GM23338 (cell line): ENCODE measurements around the gene DTL. TPM values are rescaled to one million over a fixed set of nuclear protein-coding genes. Genes with fewer than 3 reads are reported as not detected.
A peak's percentile ranks its signal among the peaks of the same experiment; 100 is the strongest.

ENCODE experiments used
- ATAC-seq: fragments of 200-7000 bp; cut with Tn5 transposase; 3 replicates; pipeline ENCODE4 v1.9.1; 2020
- DNase-seq: peaks from one replicate; pipeline ENCODE4 v3.0.0-alpha.2; 2015; ENCODE audit warnings: low spot score
- H2AFZ ChIP-seq: fragments of 200-600 bp; sonication (generic); 2 replicates; pipeline ENCODE4 v1.8.0; 2016; ENCODE audit warnings: antibody characterized with exemption, mild to moderate bottlenecking, moderate library complexity
- H3F3A ChIP-seq: fragments of 200-600 bp; sonication (generic); replicated peaks from 2 replicates; pipeline ENCODE4 v1.8.0; 2017; ENCODE audit warnings: antibody characterized with exemption, mixed run types, low read depth
- H3K27ac ChIP-seq: fragments of 200-600 bp; sonication (generic); 2 replicates; pipeline ENCODE4 v1.6.1; 2016; ENCODE audit warnings: low read depth
- H3K27me3 ChIP-seq: fragments of 200-600 bp; sonication (generic); 2 replicates; pipeline ENCODE4 v1.8.0; 2016; ENCODE audit warnings: mild to moderate bottlenecking, mixed run types, moderate library complexity; ENCODE audit not compliant: insufficient read depth
- H3K36me3 ChIP-seq: fragments of 200-600 bp; sonication (generic); 2 replicates; pipeline ENCODE4 v1.8.0; 2016; ENCODE audit warnings: mild to moderate bottlenecking; ENCODE audit not compliant: insufficient read depth
- H3K4me1 ChIP-seq: fragments of 200-600 bp; sonication (generic); 2 replicates; pipeline ENCODE4 v1.8.0; 2016; ENCODE audit warnings: mild to moderate bottlenecking, moderate library complexity; ENCODE audit not compliant: insufficient read depth
- H3K4me2 ChIP-seq: fragments of 200-600 bp; sonication (generic); 2 replicates; pipeline ENCODE4 v1.7.1; 2017; ENCODE audit warnings: mixed run types
- H3K4me3 ChIP-seq: fragments of 200-600 bp; sonication (generic); 2 replicates; pipeline ENCODE4 v1.6.1; 2016; ENCODE audit warnings: mixed run types
- H3K79me2 ChIP-seq: fragments of 200-600 bp; sonication (generic); replicated peaks from 2 replicates; pipeline ENCODE4 v1.8.0; 2017; ENCODE audit warnings: mild to moderate bottlenecking; ENCODE audit not compliant: insufficient read depth
- H3K9me2 ChIP-seq: fragments of 200-600 bp; sonication (generic); 2 replicates; pipeline ENCODE4 v1.8.0; 2017; ENCODE audit not compliant: insufficient read depth
- H4K20me1 ChIP-seq: fragments of 200-600 bp; sonication (generic); replicated peaks from 2 replicates; pipeline ENCODE4 v1.8.0; 2017; ENCODE audit warnings: mild to moderate bottlenecking; ENCODE audit not compliant: insufficient read depth
- H3K27ac Mint-ChIP-seq: 2 replicates; pipeline ENCODE4 v1.8.0; 2020; ENCODE audit warnings: inconsistent platforms, mild to moderate bottlenecking, moderate library complexity, mixed read lengths
- H3K27me3 Mint-ChIP-seq: 3 replicates; pipeline ENCODE4 v1.8.0; 2022; ENCODE audit warnings: low read depth, mild to moderate bottlenecking, moderate library complexity, mixed read lengths, inconsistent platforms; ENCODE audit not compliant: insufficient read depth, poor library complexity
- H3K36me3 Mint-ChIP-seq: 3 replicates; pipeline ENCODE4 v1.8.0; 2021; ENCODE audit warnings: low read depth, mild to moderate bottlenecking, inconsistent platforms, moderate library complexity, mixed read lengths
- H3K4me1 Mint-ChIP-seq: 3 replicates; pipeline ENCODE4 v1.8.0; 2020; ENCODE audit warnings: mild to moderate bottlenecking, inconsistent platforms, mixed read lengths
- H3K4me3 Mint-ChIP-seq: 3 replicates; pipeline ENCODE4 v1.8.0; 2021; ENCODE audit warnings: moderate library complexity, mild to moderate bottlenecking, inconsistent platforms, mixed read lengths
- H3K9me3 Mint-ChIP-seq: 3 replicates; pipeline ENCODE4 v1.8.0; 2020; ENCODE audit warnings: moderate library complexity, mild to moderate bottlenecking, inconsistent platforms, mixed read lengths
- CREB1 ChIP-seq: fragments of 250-450 bp; sonication (Bioruptor Pico); IDR thresholded peaks from 2 replicates; pipeline ENCODE4 v1.5.0; 2020; ENCODE audit warnings: low read depth, mild to moderate bottlenecking, moderate library complexity
- CTCF ChIP-seq, 2 experiments: fragments of 200-600 bp in 1 of 2; sonication (generic) in 1 of 2; conservative IDR thresholded peaks; 2 replicates each; pipeline versions ENCODE4 v1.5.1 to v1.6.1; 2016 to 2017; ENCODE audit warnings: antibody characterized with exemption in 2 of 2, low read depth in 2 of 2, mild to moderate bottlenecking in 2 of 2, moderate library complexity in 1 of 2
- ETS1 ChIP-seq: IDR thresholded peaks from 2 replicates; pipeline ENCODE4 v1.6.1; 2016; ENCODE audit warnings: antibody characterized with exemption
- EZH2 ChIP-seq: fragments of 200-600 bp; sonication (generic); IDR thresholded peaks from one replicate; pipeline ENCODE4 v1.8.0; 2017; ENCODE audit warnings: antibody characterized with exemption, mild to moderate bottlenecking, low read depth; ENCODE audit not compliant: unreplicated experiment
- JUNB ChIP-seq: IDR thresholded peaks from one replicate; pipeline ENCODE4 v1.6.1; 2016; ENCODE audit warnings: antibody characterized with exemption; ENCODE audit not compliant: unreplicated experiment
- NANOG ChIP-seq: IDR thresholded peaks from 2 replicates; pipeline ENCODE4 v1.6.1; 2016; ENCODE audit warnings: antibody characterized with exemption, borderline replicate concordance
- ZNF114 ChIP-seq: fragments of 250-450 bp; sonication (Bioruptor Pico); IDR thresholded peaks from 2 replicates; pipeline ENCODE4 v1.5.0; 2020; ENCODE audit warnings: mild to moderate bottlenecking, moderate library complexity
- ZNF331 ChIP-seq: fragments of 250-450 bp; sonication (Bioruptor Pico); IDR thresholded peaks from 2 replicates; pipeline ENCODE4 v1.5.0; 2020; ENCODE audit warnings: low read depth, mild to moderate bottlenecking, moderate library complexity
- ZNF462 ChIP-seq: fragments of 250-450 bp; sonication (Bioruptor Pico); IDR thresholded peaks from 2 replicates; pipeline ENCODE4 v1.5.0; 2020; ENCODE audit warnings: mild to moderate bottlenecking, moderate library complexity
- polyA plus RNA-seq: library from polyadenylated mRNA; unstranded; fragments of >200 nt; fragmentation: Nextera tagmentation; extraction: Ambion mirVana; gene quantifications from 2 replicates; pipeline ENCODE4 v1.2.1, GENCODE V29; 2016
- total RNA-seq: library from RNA; depleted of rRNA; stranded (reverse); fragments of >200 nt; shearing (Covaris generic); gene quantifications from 2 replicates; pipeline ENCODE4 v1.2.3, GENCODE V29; 2014
- TF ChIP-seq, protein P1 (sequence below): IDR thresholded peaks from one replicate; pipeline ENCODE4 v1.6.1; 2018; ENCODE audit warnings: antibody characterized with exemption; ENCODE audit not compliant: unreplicated experiment

DTL gene
- total and polyA plus RNA-seq, 2 experiments from 2014 or later = 26.5 to 58.8 TPM

GRCh38 chr1:212118167-212118871 lies 82.8 kb downstream of the DTL start:
- Mint-ChIP-seq H3K27ac (no peak overlapping the region), H3K36me3 (no peaks in the 10 kb centered on the region; the same call in 2 of the 3 replicates)
- ATAC-seq = no peak

More at GRCh38 chr1:212118167-212118871, 82.8 kb downstream of the DTL start:
- Histone ChIP-seq H3K79me2 (no peaks in the 10 kb centered on the region), H3K4me3 (no peak overlapping the region), H3K9me2 (no peaks in the 10 kb centered on the region), H3F3A (no peaks in the 10 kb centered on the region), H3K27ac (peak overlapping the region; percentile 33; the same call in 1 of the 2 replicates), H3K4me1 (0 out of 2 replicates have a peak, but pooled peaks cover 4% of the 10 kb centered on the region), H4K20me1 (no peaks in the 10 kb centered on the region; the same call in 1 of the 2 replicates), H2AFZ (no peak overlapping the region), H3K4me2 (no peak overlapping the region), H3K27me3 (no peaks in the 10 kb centered on the region), H3K36me3 (no peaks in the 10 kb centered on the region)
- peaks cover 4% of the 10 kb centered on the region; the same call in 2 of the 3 replicates for H3K4me1 Mint-ChIP-seq
- TF ChIP-seq ZNF114 (CRISPR knock-in tag) (no peak), NANOG (no peak), ZNF462 (CRISPR knock-in tag) (no peak), ETS1 (no peak), CTCF (conservative IDR thresholded peaks at IDR 0.05; ENCODE audit: low read depth in 2 of 2) (no peak), EZH2 (no peak), CREB1 (CRISPR knock-in tag) (no peak), ZNF331 (no peak), JUNB (no peak)
- TF ChIP-seq, protein P1, sequence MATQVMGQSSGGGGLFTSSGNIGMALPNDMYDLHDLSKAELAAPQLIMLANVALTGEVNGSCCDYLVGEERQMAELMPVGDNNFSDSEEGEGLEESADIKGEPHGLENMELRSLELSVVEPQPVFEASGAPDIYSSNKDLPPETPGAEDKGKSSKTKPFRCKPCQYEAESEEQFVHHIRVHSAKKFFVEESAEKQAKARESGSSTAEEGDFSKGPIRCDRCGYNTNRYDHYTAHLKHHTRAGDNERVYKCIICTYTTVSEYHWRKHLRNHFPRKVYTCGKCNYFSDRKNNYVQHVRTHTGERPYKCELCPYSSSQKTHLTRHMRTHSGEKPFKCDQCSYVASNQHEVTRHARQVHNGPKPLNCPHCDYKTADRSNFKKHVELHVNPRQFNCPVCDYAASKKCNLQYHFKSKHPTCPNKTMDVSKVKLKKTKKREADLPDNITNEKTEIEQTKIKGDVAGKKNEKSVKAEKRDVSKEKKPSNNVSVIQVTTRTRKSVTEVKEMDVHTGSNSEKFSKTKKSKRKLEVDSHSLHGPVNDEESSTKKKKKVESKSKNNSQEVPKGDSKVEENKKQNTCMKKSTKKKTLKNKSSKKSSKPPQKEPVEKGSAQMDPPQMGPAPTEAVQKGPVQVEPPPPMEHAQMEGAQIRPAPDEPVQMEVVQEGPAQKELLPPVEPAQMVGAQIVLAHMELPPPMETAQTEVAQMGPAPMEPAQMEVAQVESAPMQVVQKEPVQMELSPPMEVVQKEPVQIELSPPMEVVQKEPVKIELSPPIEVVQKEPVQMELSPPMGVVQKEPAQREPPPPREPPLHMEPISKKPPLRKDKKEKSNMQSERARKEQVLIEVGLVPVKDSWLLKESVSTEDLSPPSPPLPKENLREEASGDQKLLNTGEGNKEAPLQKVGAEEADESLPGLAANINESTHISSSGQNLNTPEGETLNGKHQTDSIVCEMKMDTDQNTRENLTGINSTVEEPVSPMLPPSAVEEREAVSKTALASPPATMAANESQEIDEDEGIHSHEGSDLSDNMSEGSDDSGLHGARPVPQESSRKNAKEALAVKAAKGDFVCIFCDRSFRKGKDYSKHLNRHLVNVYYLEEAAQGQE = no peak
- H3K27me3 Mint-ChIP-seq = peaks cover 6% of the 10 kb centered on the region
- H3K4me3 Mint-ChIP-seq = no peak overlapping the region
- DNase-seq = no peak
- no peaks in the 10 kb centered on the region for H3K9me3 Mint-ChIP-seq
